Mammary microvascular endothelial cell (primary cell): ENCODE results near the gene PKIG. TPM values are rescaled to one million over a fixed set of nuclear protein-coding genes. Genes with fewer than 3 reads are reported as not detected.

Source experiments
- total RNA-seq: library from RNA; depleted of rRNA; stranded (reverse); fragments of >200 nt; gene quantifications from 2 replicates; pipeline ENCODE4 v1.2.3, GENCODE V29; 2015

The PKIG gene
- total RNA-seq = 174 and 179 TPM in 2 replicates

GRCh38 chr20:44582311-44583025 lies at the start of gene PKIG:
PKIG (plus strand) TSS chr20:44582579; CDS start chr20:44614557, 31,978 bp downstream.

GRCh38 chr20:44651684-44652423 lies 69.5 kb downstream of the PKIG start, which contains the start of gene ADA:
ADA (minus strand) TSS chr20:44651699; CDS start chr20:44651607, 92 bp downstream.

Other genes starting within 250 kb of the PKIG start
- gene R3HDML, start 245.5 kb upstream of the PKIG start, total RNA-seq = not detected in 2 replicates
- gene HNF4A, start 226.9 kb upstream of the PKIG start, total RNA-seq = not detected in 2 replicates
- 4.5 and 4.8 TPM in 2 replicates for gene TTPAL, start 106.7 kb upstream of the PKIG start, total RNA-seq
- gene SERINC3, start 60.5 kb upstream of the PKIG start, total RNA-seq = 64.0 and 65.3 TPM in 2 replicates
- 16.1 TPM in 2 replicates for gene ADA, start 69.1 kb downstream of the PKIG start, total RNA-seq
- not detected in 2 replicates for gene CCN5, start 132.8 kb downstream of the PKIG start, total RNA-seq
- not detected in 2 replicates for gene KCNK15, start 163.3 kb downstream of the PKIG start, total RNA-seq
- gene RIMS4, start 228.0 kb downstream of the PKIG start, total RNA-seq = not detected in 2 replicates